ENCODE results near the gene ATXN2. TPM values are rescaled to one million over a fixed set of nuclear protein-coding genes. Genes with fewer than 3 reads are reported as not detected.
A peak's percentile ranks its signal among the peaks of the same experiment; 100 is the strongest.

ATXN2 gene
- total RNA-seq, 1 donor from 2014 or later = 23.0 TPM

DNA sequence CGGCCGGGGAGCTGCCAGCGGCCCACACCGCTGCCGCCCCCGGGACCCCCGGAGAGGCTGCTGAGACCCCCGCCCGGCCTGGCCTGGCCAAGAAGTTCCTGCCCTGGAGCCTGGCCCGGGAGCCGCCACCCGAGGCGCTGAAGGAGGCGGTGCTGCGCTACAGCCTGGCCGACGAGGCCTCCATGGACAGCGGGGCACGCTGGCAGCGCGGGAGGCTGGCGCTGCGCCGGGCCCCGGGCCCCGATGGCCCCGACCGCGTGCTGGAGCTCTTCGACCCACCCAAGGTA is 180.6 kb downstream of the ATXN2 start:
- DNase-seq (ENCODE audit: low read depth in 2 of 2) = no peak

DNA sequence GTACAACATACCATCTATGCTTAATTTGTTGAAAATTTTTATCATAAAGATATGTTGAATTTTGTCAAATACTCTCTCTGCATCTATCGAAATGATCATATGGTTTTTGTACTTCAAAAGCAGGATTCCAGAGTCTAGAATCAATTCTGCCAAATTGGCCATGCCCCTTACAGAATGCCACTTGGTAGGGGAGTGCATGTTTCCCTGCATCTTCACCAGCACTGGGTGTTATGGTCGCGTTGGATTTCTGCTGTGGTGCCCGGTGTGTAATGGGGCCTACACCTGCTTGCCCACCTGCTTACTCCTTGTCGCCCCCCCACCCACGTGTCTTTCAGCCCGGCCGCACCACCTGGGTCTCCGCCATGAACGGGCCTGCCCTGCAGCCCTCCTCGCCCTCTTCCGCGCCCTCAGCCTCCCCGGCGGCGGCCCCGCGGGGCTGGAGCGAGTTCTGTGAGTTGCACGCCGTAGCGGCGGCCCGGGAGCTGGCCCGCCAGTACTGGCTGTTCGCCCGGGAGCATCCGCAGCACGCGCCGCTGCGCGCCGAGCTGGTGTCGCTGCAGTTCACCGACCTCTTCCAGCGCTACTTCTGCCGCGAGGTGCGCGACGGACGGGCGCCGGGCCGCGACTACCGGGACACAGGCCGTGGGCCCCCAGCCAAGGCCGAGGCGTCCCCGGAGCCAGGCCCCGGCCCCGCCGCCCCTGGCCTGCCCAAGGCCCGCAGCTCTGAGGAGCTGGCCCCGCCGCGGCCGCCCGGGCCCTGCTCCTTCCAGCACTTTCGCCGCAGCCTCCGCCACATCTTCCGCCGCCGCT is 181.1 kb downstream of the ATXN2 start:
- DNase-seq (ENCODE audit: low read depth in 2 of 2) = no peak

DNA sequence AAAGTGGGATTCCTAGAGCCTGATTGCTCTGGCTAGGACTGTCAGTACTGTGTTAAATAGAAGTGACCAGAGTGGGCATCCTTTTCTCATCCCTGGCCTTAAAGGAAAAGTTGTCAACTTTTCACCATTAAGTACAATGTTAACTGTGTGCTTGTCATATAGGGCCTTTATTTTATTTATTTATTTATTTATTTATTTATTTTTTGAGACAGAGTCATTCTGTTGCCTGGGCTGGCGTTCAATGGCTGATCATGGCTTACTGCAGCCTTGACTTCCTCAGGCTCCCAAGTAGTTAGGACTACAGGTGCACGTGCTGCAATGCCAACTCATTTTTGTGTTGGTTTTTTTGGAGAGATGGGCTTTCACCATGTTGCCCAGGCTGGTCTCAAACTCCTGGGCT is 181.8 kb downstream of the ATXN2 start:
- DNase-seq (ENCODE audit: low read depth in 2 of 2) = no peak

- DNase-seq (ENCODE audit: low read depth in 2 of 2) = no peak
Observed at GRCh38 chr12:111414711-111415252, 184.3 kb downstream of the ATXN2 start.

- DNase-seq (ENCODE audit: low read depth in 2 of 2) = peak; percentile 55 to 76
Observed at GRCh38 chr12:111413442-111414086, 185.6 kb downstream of the ATXN2 start.

DNA sequence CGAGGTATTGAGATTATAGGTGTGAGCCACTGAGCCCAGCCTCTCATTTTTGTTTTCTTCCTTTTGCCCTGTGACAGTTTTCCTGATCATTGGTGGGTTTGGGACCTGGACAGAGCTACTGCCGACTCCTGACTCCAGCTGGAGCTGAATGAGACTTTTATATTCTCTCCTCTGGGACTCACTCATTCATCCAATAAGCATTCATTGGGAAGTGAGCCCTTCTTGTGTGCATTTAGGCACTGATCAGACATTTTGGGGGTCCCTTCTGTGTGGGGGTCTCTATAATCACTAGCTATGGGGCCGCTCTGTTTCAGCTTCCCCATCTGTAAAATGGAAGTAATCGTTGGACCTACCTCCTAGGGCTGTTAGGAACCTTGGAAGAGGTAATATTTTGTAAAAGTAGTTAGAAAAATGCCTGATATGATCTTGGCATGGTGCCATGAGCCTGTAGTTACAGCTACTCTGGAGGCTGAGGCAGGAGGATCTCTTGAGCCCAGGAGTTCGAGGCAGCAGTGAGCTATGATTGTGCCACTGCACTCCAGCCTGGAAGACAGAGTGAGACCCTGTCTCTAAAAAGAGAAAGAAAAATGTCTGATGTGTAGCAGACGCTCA is 186.2 kb downstream of the ATXN2 start:
- peak in 1 of 2 donors; percentile 48 for DNase-seq (ENCODE audit: low read depth in 2 of 2)

DNA sequence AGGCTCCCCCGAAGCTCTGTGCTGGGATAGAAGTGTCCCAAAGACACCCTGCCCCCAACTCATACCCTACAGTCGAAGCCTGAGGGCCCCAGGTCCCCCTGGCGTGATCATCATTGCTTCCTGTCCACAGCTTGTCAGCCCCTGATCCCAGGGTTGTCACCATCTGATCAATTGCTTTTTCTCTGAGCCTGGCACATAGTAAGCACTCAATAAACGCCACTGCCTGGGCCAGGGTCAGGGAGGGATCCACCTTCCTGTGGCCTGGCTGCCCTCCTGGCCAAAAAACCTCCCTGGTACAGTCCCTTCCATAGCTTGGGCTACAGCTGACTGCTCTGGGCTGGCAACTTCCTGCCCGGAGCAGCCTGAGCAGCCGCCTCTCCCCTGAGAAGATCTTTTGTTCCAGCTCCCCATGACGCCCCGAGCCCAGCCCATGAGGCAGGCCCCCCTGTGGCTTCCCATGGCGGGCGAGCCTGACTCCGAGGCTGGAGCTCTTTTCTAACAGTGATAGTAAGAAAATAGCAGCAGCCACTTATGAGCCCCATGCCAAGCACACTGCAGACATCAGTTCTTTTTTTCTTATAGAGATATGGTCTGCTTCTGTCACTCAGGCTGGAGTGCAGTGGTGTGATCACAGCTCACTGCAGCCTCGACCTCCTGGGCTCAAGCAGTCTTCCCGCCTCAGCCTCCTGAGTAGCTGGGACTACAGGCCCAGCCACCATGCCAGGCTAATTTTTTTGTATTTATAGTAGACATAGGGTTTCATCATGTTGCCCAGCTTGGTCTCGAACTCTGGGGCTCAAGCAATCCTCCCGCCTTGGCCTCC is 186.9 kb downstream of the ATXN2 start:
- peak in 1 of 2 donors; percentile 68 for DNase-seq (ENCODE audit: low read depth in 2 of 2)

DNA sequence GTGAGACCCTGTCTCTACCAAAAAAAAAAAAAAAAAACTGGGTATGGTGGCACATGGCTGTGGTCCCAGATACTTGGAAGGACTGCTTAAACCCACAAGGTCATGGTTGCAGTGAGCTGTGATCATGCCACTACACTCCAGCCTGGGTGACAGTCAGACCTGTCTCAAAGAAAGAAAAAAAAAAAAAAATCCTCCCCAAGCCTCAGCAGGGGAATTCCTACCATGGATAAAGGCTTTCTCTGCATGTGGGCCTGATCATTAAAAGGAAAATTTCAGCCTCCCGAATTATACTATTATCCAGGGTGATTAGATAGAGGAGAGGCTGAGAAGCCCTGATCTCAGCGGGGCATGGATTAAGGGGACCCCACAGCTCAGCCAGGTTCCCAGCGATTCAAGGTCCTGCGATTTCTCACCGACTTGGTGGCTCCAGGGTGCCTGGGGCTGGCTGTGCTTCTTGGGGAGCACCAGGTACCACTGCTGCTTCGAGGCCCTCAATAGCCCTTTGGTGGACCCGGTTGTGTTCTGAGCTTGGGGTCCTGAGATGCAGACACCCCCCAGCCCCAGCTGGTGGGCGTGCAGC is 187.8 kb downstream of the ATXN2 start:
- no peak for DNase-seq (ENCODE audit: low read depth in 2 of 2)

- peak; percentile 47 to 61 for DNase-seq (ENCODE audit: low read depth in 2 of 2)
Observed at GRCh38 chr12:111410431-111411184, 188.5 kb downstream of the ATXN2 start.

DNA sequence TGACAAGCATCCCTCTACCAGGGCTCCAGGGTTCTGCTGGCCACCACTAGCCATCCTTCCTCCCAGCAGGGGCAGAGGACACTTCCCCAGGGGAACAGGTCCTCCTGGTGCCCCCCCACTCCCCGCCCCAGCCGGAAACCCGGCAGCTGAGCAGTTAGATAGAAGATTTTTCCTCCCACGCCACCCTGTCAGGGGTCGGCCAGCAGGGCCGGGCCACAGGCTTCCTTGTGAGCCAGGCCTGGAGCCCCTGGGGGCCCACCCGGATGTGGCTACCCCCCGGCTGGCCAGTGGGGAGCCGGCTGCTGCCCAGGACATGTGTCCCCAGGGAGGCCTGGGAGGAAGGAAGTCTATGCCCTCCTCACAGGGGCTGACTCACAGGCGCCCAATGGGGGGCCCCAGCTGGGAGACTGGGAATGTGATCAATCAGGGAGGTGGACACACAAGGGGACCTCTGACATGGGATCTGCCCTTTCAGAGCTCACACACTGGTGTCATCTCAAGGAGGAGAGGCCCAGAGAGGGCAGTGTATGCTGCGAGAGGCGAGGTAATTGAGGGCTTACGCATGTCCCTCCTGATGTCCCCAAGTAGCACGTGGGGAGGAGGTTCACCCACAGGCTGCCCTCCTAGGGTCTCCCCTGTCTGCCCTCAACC is 189.2 kb downstream of the ATXN2 start:
- peak; percentile 86 to 91 for DNase-seq (ENCODE audit: low read depth in 2 of 2)

DNA sequence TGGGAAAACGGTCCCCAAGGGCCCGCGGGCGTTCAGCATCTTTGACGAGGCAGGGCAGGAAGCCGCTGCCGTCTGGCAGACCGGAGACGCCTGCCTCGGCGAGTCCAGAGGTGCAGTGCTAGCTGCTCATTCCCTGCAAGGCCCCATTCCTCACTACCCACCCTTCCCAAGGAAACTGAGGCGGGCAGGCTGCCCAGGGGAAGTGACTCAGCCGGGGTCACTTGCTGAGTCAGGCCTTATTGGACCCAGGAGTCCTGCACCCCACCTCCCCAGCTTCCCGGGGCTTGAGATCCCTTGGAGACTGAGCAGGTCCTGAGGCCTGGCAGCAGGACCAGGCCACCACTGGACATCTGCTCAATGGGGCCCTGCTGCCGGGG is 189.7 kb downstream of the ATXN2 start:
- peak in 1 of 2 donors; percentile 77 for DNase-seq (ENCODE audit: low read depth in 2 of 2)

DNA sequence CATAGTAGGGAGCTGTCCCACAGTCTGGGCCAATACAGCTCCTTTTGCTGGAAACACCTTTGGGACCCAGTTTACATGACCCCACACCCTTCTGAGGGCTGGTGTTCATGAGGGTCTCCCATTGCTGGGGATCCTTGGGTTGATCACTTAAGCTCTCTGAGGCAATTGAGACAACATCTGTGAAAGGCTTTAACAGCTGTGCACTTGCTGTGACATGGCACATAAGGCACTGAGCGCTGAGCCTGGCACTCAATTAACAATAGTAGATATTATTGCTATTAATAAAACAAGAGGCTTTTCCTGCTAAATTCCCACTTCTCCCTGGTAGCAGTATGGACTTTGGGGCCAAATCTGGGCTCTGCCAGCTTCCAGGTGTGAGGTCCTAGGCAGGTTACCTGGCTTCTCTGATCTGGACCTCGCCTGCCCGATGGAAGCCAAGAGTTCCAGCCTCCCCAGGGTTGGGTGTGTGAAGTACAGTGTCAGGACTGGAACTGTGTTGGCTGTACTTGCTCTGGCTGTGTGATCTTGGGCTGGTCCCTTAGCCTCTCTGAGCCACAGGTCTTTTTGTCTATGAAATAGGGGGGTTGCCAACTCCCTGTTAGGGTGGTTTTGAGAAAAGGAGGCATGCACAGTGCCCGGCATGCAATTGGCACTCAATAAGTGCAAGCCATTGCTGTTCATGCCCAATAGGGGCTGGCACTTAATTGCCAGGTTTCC is 190.3 kb downstream of the ATXN2 start:
- no peak for DNase-seq (ENCODE audit: low read depth in 2 of 2)

GRCh38 chr12:111408116-111408440 is 191.0 kb downstream of the ATXN2 start:
- DNase-seq (ENCODE audit: low read depth in 2 of 2) = no peak

DNA sequence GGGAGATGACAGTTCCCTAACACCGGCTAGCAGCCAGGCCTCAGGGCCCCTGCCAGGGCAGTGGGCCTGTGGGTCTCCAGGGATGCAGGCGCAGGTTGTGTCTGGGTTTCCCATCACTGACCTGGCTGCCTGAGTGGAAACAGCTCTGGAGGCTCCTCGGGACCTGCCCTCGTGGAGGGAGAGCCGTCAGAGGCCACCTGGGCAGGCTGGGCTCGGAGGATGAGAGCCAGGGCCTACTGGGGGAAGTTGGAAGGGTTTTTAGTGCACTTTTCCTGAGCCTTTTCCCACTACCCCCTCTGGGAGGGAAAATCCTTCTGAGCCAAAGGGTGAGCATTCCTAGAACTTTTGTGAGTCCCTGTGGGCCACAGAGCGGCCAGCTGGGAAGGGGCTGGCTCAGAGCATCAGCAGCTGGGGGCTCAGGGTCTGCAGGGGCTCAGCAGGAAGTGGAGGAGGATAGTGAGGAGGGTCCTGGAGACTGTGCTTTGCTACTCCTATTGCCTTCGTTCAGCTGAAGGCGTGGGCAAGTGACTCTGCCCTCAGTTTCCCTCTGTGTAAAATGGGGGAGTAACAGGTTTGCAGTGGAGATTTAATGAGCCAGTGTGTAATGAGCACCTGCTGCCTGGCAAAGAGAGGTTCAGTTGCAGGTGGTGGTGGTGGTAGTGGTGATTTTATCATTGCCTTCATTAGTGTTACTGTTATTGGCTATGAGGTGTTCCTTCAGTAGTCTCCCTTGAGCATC is 191.6 kb downstream of the ATXN2 start:
- peak in 1 of 2 donors; percentile 25 for DNase-seq (ENCODE audit: low read depth in 2 of 2)

GRCh38 chr12:111406474-111407376 is 192.4 kb downstream of the ATXN2 start:
- peak in 1 of 2 donors; percentile 48 for DNase-seq (ENCODE audit: low read depth in 2 of 2)

DNA sequence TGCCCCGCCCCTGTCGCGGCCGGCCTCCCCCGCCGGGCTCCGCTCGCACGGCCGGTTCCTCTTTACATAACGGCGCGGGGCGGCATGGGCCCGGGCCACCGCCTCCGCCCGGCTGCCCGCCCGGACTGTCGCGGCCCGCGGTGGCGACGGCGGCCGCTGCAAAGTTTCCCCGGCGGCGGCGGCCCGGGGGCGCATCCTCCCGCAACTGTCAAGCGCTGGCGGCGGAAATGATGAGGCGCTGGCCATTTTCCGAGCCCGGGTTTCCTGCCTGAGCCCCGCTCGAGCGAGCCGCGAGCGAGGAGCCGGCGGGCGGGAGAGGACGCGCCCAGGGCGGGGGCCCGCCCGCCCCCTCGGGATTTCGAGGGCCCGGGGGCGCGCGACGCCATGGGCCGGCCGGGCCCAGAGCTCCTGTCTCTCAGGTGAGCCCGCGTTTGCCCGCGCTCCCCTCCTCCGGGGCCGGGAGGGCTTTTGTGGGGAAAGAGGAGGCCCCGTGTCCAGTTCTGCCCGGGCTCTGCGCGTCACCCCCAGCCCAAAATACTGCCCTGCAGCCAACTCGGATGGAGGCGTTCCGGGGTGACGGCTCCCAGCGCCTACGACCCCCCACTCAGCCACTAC is 193.1 kb downstream of the ATXN2 start, which contains the start of gene SH2B3:
SH2B3 (plus strand) TSS at position 65 of the 615 bp plus-strand sequence. CDS start 12,223 bp downstream, outside the sequence.
- peak; percentile 84 to 87 for DNase-seq (ENCODE audit: low read depth in 2 of 2)
